Keratinocyte (primary cell): Measurements from ENCODE around the gene WASF2. TPM values are rescaled to one million over a fixed set of nuclear protein-coding genes. Genes with fewer than 3 reads are reported as not detected.

ENCODE experiments used
- DNase-seq: peaks from one replicate; pipeline ENCODE4 v3.0.0-alpha.2; 2011; ENCODE audit warnings: low read depth, missing footprints, low spot score
- FAIRE-seq: peaks from 2 replicates; lab custom pipeline; 2011; peaks lifted over from hg19 to GRCh38; lab: Jason Lieb, UNC
- H2AFZ ChIP-seq: 2 replicates; pipeline ENCODE4 v1.6.0; 2012; ENCODE audit warnings: low read length, control low read depth, inconsistent platforms; ENCODE audit not compliant: control insufficient read depth
- H3K27ac ChIP-seq: 2 replicates; pipeline ENCODE4 v1.5.1; 2011; ENCODE audit warnings: low read length; ENCODE audit not compliant: control insufficient read depth, insufficient read depth
- H3K27me3 ChIP-seq: 3 replicates; pipeline ENCODE4 v1.6.0; 2011; ENCODE audit warnings: low read length; ENCODE audit not compliant: control insufficient read depth, insufficient read depth; ENCODE audit errors: extremely low read depth
- H3K36me3 ChIP-seq, 2 experiments: 2 replicates in 1 of 2; 3 replicates in 1 of 2; pipeline ENCODE4 v1.5.1; 2011; ENCODE audit warnings: low read length in 2 of 2, mild to moderate bottlenecking in 1 of 2; ENCODE audit not compliant: control insufficient read depth in 2 of 2, insufficient read depth in 2 of 2; ENCODE audit errors: extremely low read depth in 1 of 2
- H3K4me1 ChIP-seq: 3 replicates; pipeline ENCODE4 v1.5.1; 2011; ENCODE audit warnings: low read length; ENCODE audit not compliant: control insufficient read depth, insufficient read depth; ENCODE audit errors: extremely low read depth
- H3K4me2 ChIP-seq: 3 replicates; pipeline ENCODE4 v1.6.0; 2011; ENCODE audit warnings: low read depth, low read length; ENCODE audit not compliant: control insufficient read depth, insufficient read depth; ENCODE audit errors: extremely low read depth
- H3K4me3 ChIP-seq, 3 experiments: fragments of 200-600 bp in 1 of 3; sonication (generic) in 1 of 3; 2 replicates in 2 of 3; 3 replicates in 1 of 3; pipeline ENCODE4 v1.5.1; 2011 to 2016; ENCODE audit warnings: low read length in 3 of 3, mild to moderate bottlenecking in 3 of 3, control low read depth in 2 of 3, inconsistent platforms in 1 of 3, low read depth in 1 of 3, mixed read lengths in 1 of 3, mixed run types in 1 of 3, moderate library complexity in 1 of 3; ENCODE audit not compliant: control insufficient read depth in 2 of 3, insufficient read depth in 2 of 3; ENCODE audit errors: extremely low read depth in 1 of 3
- H3K79me2 ChIP-seq: 2 replicates; pipeline ENCODE4 v1.6.0; 2012; ENCODE audit warnings: low read length; ENCODE audit not compliant: control insufficient read depth, insufficient read depth
- H3K9ac ChIP-seq: 3 replicates; pipeline ENCODE4 v1.6.0; 2011; ENCODE audit warnings: low read length; ENCODE audit not compliant: control insufficient read depth, insufficient read depth; ENCODE audit errors: extremely low read depth
- H3K9me1 ChIP-seq: 3 replicates; pipeline ENCODE4 v1.6.0; 2011; ENCODE audit warnings: low read length; ENCODE audit not compliant: control insufficient read depth, insufficient read depth; ENCODE audit errors: extremely low read depth
- H3K9me3 ChIP-seq: 2 replicates; pipeline ENCODE4 v1.5.1; 2012; ENCODE audit warnings: low read depth, low read length; ENCODE audit not compliant: control insufficient read depth
- H4K20me1 ChIP-seq: 3 replicates; pipeline ENCODE4 v1.6.0; 2011; ENCODE audit warnings: low read length; ENCODE audit not compliant: control insufficient read depth, insufficient read depth; ENCODE audit errors: extremely low read depth
- CTCF ChIP-seq, 3 experiments: IDR thresholded peaks in 1 of 3; conservative IDR thresholded peaks in 1 of 3; optimal IDR thresholded peaks in 1 of 3; 2 replicates in 2 of 3; 3 replicates in 1 of 3; pipeline versions ENCODE3 to v1.5.1; 2011; ENCODE audit warnings: low read length in 3 of 3, mild to moderate bottlenecking in 3 of 3, moderate library complexity in 2 of 3, control low read depth in 1 of 3, inconsistent platforms in 1 of 3; ENCODE audit not compliant: insufficient read depth in 2 of 3; ENCODE audit errors: extremely low read depth in 1 of 3
- EZH2 ChIP-seq: IDR thresholded peaks from one replicate; pipeline ENCODE4 v1.6.1; 2012; ENCODE audit warnings: inconsistent platforms, mild to moderate bottlenecking, low read length, moderate library complexity
- dilution Hi-C: fragments of 300-500 bp; cut with MboI; formaldehyde crosslinking; loops from one replicate; pipeline ENCODE4 v1.7.0; 2020; ENCODE audit warnings: low sequenced_read_pairs; ENCODE audit not compliant: extremely low pct_ligation_motif_present
- polyA plus RNA-seq, 5 experiments: library from polyadenylated mRNA; depleted of rRNA in 3 of 5; stranded (reverse) in 3 of 5; stranded (forward) in 1 of 5; unstranded in 1 of 5; fragments of >200 nt; gene quantifications; 1 replicate in 1 of 5; 2 replicates in 3 of 5; 3 replicates in 1 of 5; pipeline versions ENCODE4 v1.2.1 to v1.2.3, GENCODE V29; 2011 to 2012; ENCODE audit warnings: missing spikeins in 2 of 5, low read depth in 1 of 5, low replicate concordance in 1 of 5

WASF2 gene
- polyA plus RNA-seq, 1 donor (not counting 4 experiments of a cell fraction or from before 2014, with no cell fraction given), result 42.9 TPM

- no peak overlapping the region for H2AFZ ChIP-seq
- TF ChIP-seq CTCF (optimal IDR thresholded peaks at IDR 0.05 in 1 of 3, IDR thresholded peaks at IDR 0.05 in 1 of 3, conservative IDR thresholded peaks at IDR 0.05 in 1 of 3; ENCODE audit: extremely low read depth in 1 of 3, insufficient read depth in 2 of 3, low read length in 3 of 3), result no peak
- H3K4me1 ChIP-seq, result peaks cover 16% of the 10 kb centered on the region
- no peak for FAIRE-seq
- H3K27me3 ChIP-seq, result no peaks in the 10 kb centered on the region
- H4K20me1 ChIP-seq, result no peaks in the 10 kb centered on the region
- no peak overlapping the region for H3K27ac ChIP-seq
- dilution Hi-C loops, result no loop called here
- H3K4me3 ChIP-seq, result no peak overlapping the region
- no peak overlapping the region for H3K9ac ChIP-seq
- no peak for DNase-seq
- no peaks in the 10 kb centered on the region for H3K9me3 ChIP-seq
- no peaks in the 10 kb centered on the region for H3K79me2 ChIP-seq
- H3K4me2 ChIP-seq, result no peak overlapping the region
- no peaks in the 10 kb centered on the region for H3K36me3 ChIP-seq
- H3K9me1 ChIP-seq, result no peaks in the 10 kb centered on the region
These were observed 108.9 kb downstream of the WASF2 start for GRCh38 chr1:27380766-27381733.

GRCh38 chr1:27380224-27380623 is 109.7 kb downstream of the WASF2 start:
- Histone ChIP-seq H3K9ac (no peak overlapping the region), H3K9me3 (no peaks in the 10 kb centered on the region), H3K27me3 (no peaks in the 10 kb centered on the region), H3K27ac (no peak overlapping the region), H3K9me1 (no peaks in the 10 kb centered on the region), H3K4me3 (no peak overlapping the region), H2AFZ (no peak overlapping the region), H3K36me3 (no peaks in the 10 kb centered on the region), H3K4me2 (no peak overlapping the region), H3K4me1 (peaks cover 16% of the 10 kb centered on the region), H3K79me2 (no peaks in the 10 kb centered on the region), H4K20me1 (no peaks in the 10 kb centered on the region)
- DNase-seq (no peak), FAIRE-seq (no peak)
- TF ChIP-seq EZH2 (no peak), CTCF (optimal IDR thresholded peaks at IDR 0.05 in 1 of 3, IDR thresholded peaks at IDR 0.05 in 1 of 3, conservative IDR thresholded peaks at IDR 0.05 in 1 of 3; ENCODE audit: extremely low read depth in 1 of 3, insufficient read depth in 2 of 3, low read length in 3 of 3) (no peak)
- dilution Hi-C loops, result no loop called here
